HG03571 (cell line): Measurements from ENCODE around the gene TTI1.

ENCODE experiments used
- ATAC-seq: cut with Tn5 transposase; IDR thresholded peaks from one replicate; pipeline ENCODE4 v1.9.1; 2021; ENCODE audit not compliant: unreplicated experiment

TTI1 gene

GRCh38 chr20:38033330-38034107, at the start of gene TTI1, which contains the start of gene RPRD1B:
TTI1 (minus strand) TSS chr20:38033456; CDS start chr20:38013816, 19,640 bp downstream.
RPRD1B (plus strand) TSS chr20:38033746; CDS start chr20:38033948, 202 bp downstream.
- peak; percentile 60 for ATAC-seq

- ATAC-seq, result no peak
Measured at GRCh38 chr20:38082894-38083293, 49.6 kb upstream of the TTI1 start.

GRCh38 chr20:38081575-38081974, 48.3 kb upstream of the TTI1 start:
- ATAC-seq, result no peak

GRCh38 chr20:38079353-38079752, 46.1 kb upstream of the TTI1 start:
- no peak for ATAC-seq

GRCh38 chr20:38078084-38078483, 44.8 kb upstream of the TTI1 start:
- ATAC-seq, result no peak

GRCh38 chr20:38076548-38076947, 43.3 kb upstream of the TTI1 start:
- ATAC-seq, result no peak

GRCh38 chr20:38075161-38075998, 42.1 kb upstream of the TTI1 start:
- ATAC-seq, result no peak

- no peak for ATAC-seq
Measured at GRCh38 chr20:38073307-38074071, 40.2 kb upstream of the TTI1 start.

- no peak for ATAC-seq
Measured at GRCh38 chr20:38072898-38073297, 39.6 kb upstream of the TTI1 start.

- no peak for ATAC-seq
Measured at GRCh38 chr20:38067717-38068365, 34.6 kb upstream of the TTI1 start.

- ATAC-seq, result no peak
Measured at GRCh38 chr20:38066969-38067716, 33.9 kb upstream of the TTI1 start.

- no peak for ATAC-seq
Measured at GRCh38 chr20:38065764-38066375, 32.6 kb upstream of the TTI1 start.

- ATAC-seq, result no peak
Measured at GRCh38 chr20:38063911-38064530, 30.8 kb upstream of the TTI1 start.

GRCh38 chr20:38062890-38063289, 29.6 kb upstream of the TTI1 start:
- ATAC-seq, result no peak

- ATAC-seq, result no peak
Measured at GRCh38 chr20:38061109-38061508, 27.9 kb upstream of the TTI1 start.

- ATAC-seq, result no peak
Measured at GRCh38 chr20:38060536-38060935, 27.3 kb upstream of the TTI1 start.

GRCh38 chr20:38059832-38060231, 26.6 kb upstream of the TTI1 start:
- no peak for ATAC-seq

- peak; percentile 59 for ATAC-seq
Measured at GRCh38 chr20:38057351-38057972, 24.2 kb upstream of the TTI1 start.

GRCh38 chr20:38055848-38056247, 22.6 kb upstream of the TTI1 start:
- ATAC-seq, result no peak
